H9 (cell line): Measurements from ENCODE around the gene ZNF746. TPM values are rescaled to one million over a fixed set of nuclear protein-coding genes. Genes with fewer than 3 reads are reported as not detected.

ENCODE experiments used
- DNase-seq: peaks from one replicate; pipeline ENCODE4 v3.0.0-alpha.2; 2017
- H2AFZ ChIP-seq: one replicate; pipeline ENCODE4 v1.6.1; 2013; ENCODE audit warnings: mild to moderate bottlenecking, low read length, control low read depth, moderate library complexity
- H2AK5ac ChIP-seq: 2 replicates; pipeline ENCODE4 v1.6.1; 2013; ENCODE audit warnings: low read length, control low read depth, mixed read lengths; ENCODE audit not compliant: insufficient read length
- H2BK120ac ChIP-seq: one replicate; pipeline ENCODE4 v1.6.1; 2013; ENCODE audit warnings: low read depth, mild to moderate bottlenecking, low read length, control low read depth, inconsistent platforms; ENCODE audit not compliant: poor library complexity, severe bottlenecking
- H2BK12ac ChIP-seq: 2 replicates; pipeline ENCODE4 v1.6.1; 2013; ENCODE audit warnings: low read length, control low read depth, mixed read lengths, low read depth; ENCODE audit not compliant: insufficient read length
- H2BK15ac ChIP-seq: 2 replicates; pipeline ENCODE4 v1.6.1; 2013; ENCODE audit warnings: low read depth, low read length, control low read depth
- H2BK20ac ChIP-seq: one replicate; pipeline ENCODE4 v1.6.1; 2013; ENCODE audit warnings: low read depth, mild to moderate bottlenecking, low read length, control low read depth, inconsistent platforms; ENCODE audit not compliant: poor library complexity, severe bottlenecking
- H2BK5ac ChIP-seq: 2 replicates; pipeline ENCODE4 v1.6.1; 2013; ENCODE audit warnings: low read length, control low read depth, mixed read lengths; ENCODE audit not compliant: insufficient read length
- H3K14ac ChIP-seq: 2 replicates; pipeline ENCODE4 v1.6.1; 2013; ENCODE audit warnings: low read length, control low read depth; ENCODE audit not compliant: insufficient read depth
- H3K18ac ChIP-seq: 2 replicates; pipeline ENCODE4 v1.6.1; 2013; ENCODE audit warnings: low read depth, mild to moderate bottlenecking, mixed read lengths, low read length, control low read depth; ENCODE audit not compliant: insufficient read length
- H3K23ac ChIP-seq: 2 replicates; pipeline ENCODE4 v1.6.1; 2013; ENCODE audit warnings: low read length, control low read depth, mixed read lengths, low read depth; ENCODE audit not compliant: insufficient read length
- H3K23me2 ChIP-seq: 2 replicates; pipeline ENCODE4 v1.6.1; 2013; ENCODE audit warnings: low read depth, mild to moderate bottlenecking, mixed read lengths, low read length, control low read depth; ENCODE audit not compliant: insufficient read length, poor library complexity, severe bottlenecking
- H3K27ac ChIP-seq: 2 replicates; pipeline ENCODE4 v1.5.1; 2013; ENCODE audit warnings: low read length, control low read depth, mixed read lengths, low read depth; ENCODE audit not compliant: insufficient read length
- H3K27me3 ChIP-seq: 2 replicates; pipeline ENCODE4 v1.6.1; 2013; ENCODE audit warnings: low read length, control low read depth, inconsistent platforms; ENCODE audit not compliant: insufficient read depth
- H3K4ac ChIP-seq: 2 replicates; pipeline ENCODE4 v1.6.1; 2013; ENCODE audit warnings: low read depth, mild to moderate bottlenecking, control low read depth, inconsistent platforms, low read length, moderate library complexity
- H3K4me1 ChIP-seq: 2 replicates; pipeline ENCODE4 v1.6.1; 2013; ENCODE audit warnings: low read length, control low read depth, inconsistent platforms; ENCODE audit not compliant: insufficient read depth
- H3K4me2 ChIP-seq: 2 replicates; pipeline ENCODE4 v1.6.1; 2013; ENCODE audit warnings: low read length, control low read depth, mixed read lengths; ENCODE audit not compliant: insufficient read length, insufficient read depth
- H3K56ac ChIP-seq: 2 replicates; pipeline ENCODE4 v1.6.1; 2013; ENCODE audit warnings: low read depth, mild to moderate bottlenecking, mixed read lengths, low read length, control low read depth; ENCODE audit not compliant: insufficient read length
- H3K79me1 ChIP-seq: 2 replicates; pipeline ENCODE4 v1.6.1; 2013; ENCODE audit warnings: low read depth, mild to moderate bottlenecking, moderate library complexity, low read length, control low read depth, inconsistent platforms; ENCODE audit not compliant: insufficient read depth, poor library complexity, severe bottlenecking
- H3K79me2 ChIP-seq: 2 replicates; pipeline ENCODE4 v1.6.1; 2013; ENCODE audit warnings: low read length, control low read depth, inconsistent platforms; ENCODE audit not compliant: insufficient read depth
- H3K9ac ChIP-seq: 2 replicates; pipeline ENCODE4 v1.6.1; 2013; ENCODE audit warnings: low read length, control low read depth, mixed read lengths; ENCODE audit not compliant: insufficient read length; ENCODE audit errors: extremely low read depth
- H3K9me3 ChIP-seq: one replicate; pipeline ENCODE4 v1.6.1; 2013; ENCODE audit warnings: low read depth, low read length, inconsistent platforms; ENCODE audit not compliant: control insufficient read depth
- H3T11ph ChIP-seq: one replicate; pipeline ENCODE4 v1.6.1; 2013; ENCODE audit warnings: mild to moderate bottlenecking, low read length, control low read depth, inconsistent platforms
- H4K20me1 ChIP-seq: one replicate; pipeline ENCODE4 v1.6.1; 2013; ENCODE audit not compliant: control insufficient read depth, insufficient read length, insufficient read depth
- H4K5ac ChIP-seq: 2 replicates; pipeline ENCODE4 v1.6.1; 2013; ENCODE audit warnings: low read depth, mild to moderate bottlenecking, mixed read lengths, low read length, control low read depth; ENCODE audit not compliant: insufficient read length
- H4K8ac ChIP-seq: replicated peaks from 2 replicates; pipeline ENCODE4 v1.6.1; 2013; ENCODE audit warnings: low read length, control low read depth, mixed read lengths, low read depth; ENCODE audit not compliant: insufficient read length
- H4K91ac ChIP-seq: 2 replicates; pipeline ENCODE4 v1.6.1; 2013; ENCODE audit warnings: low read depth, mild to moderate bottlenecking, moderate library complexity, mixed read lengths, low read length, control low read depth; ENCODE audit not compliant: insufficient read length
- H3K27ac Mint-ChIP-seq, 3 experiments: 2 replicates in 2 of 3; 3 replicates in 1 of 3; pipeline ENCODE4 v1.8.0; 2020 to 2021; ENCODE audit warnings: mixed read lengths in 3 of 3, mild to moderate bottlenecking in 1 of 3, moderate library complexity in 1 of 3
- H3K27me3 Mint-ChIP-seq: 2 replicates; pipeline ENCODE4 v1.8.0; 2021; ENCODE audit warnings: low read depth, mild to moderate bottlenecking, moderate library complexity, mixed read lengths
- H3K36me3 Mint-ChIP-seq, 3 experiments: 2 replicates in 2 of 3; 3 replicates in 1 of 3; pipeline ENCODE4 v1.8.0; 2020 to 2021; ENCODE audit warnings: low read depth in 3 of 3, mixed read lengths in 3 of 3; ENCODE audit not compliant: insufficient read depth in 1 of 3
- H3K4me1 Mint-ChIP-seq, 2 experiments: 2 replicates each; pipeline ENCODE4 v1.8.0; 2020; ENCODE audit warnings: mixed read lengths in 2 of 2
- H3K4me3 Mint-ChIP-seq, 2 experiments: 2 replicates in 1 of 2; 3 replicates in 1 of 2; pipeline ENCODE4 v1.8.0; 2020 to 2021; ENCODE audit warnings: mild to moderate bottlenecking in 2 of 2, mixed read lengths in 2 of 2, moderate library complexity in 1 of 2
- H3K9me3 Mint-ChIP-seq, 2 experiments: 2 replicates in 1 of 2; 3 replicates in 1 of 2; pipeline ENCODE4 v1.8.0; 2020; ENCODE audit warnings: mild to moderate bottlenecking in 2 of 2, mixed read lengths in 2 of 2, moderate library complexity in 1 of 2
- total RNA-seq: library from RNA; stranded (reverse); gene quantifications from 2 replicates; pipeline ENCODE4 v1.2.1, GENCODE V29; 2021
- TF ChIP-seq, protein P1 (sequence below): fragments of 200-600 bp; sonication (generic); conservative IDR thresholded peaks from 3 replicates; pipeline ENCODE4 v1.8.0; 2021; ENCODE audit warnings: antibody characterized with exemption, mild to moderate bottlenecking

The ZNF746 gene
- total RNA-seq, 1 experiment from 2014 or later, result 26.7 TPM

DNA sequence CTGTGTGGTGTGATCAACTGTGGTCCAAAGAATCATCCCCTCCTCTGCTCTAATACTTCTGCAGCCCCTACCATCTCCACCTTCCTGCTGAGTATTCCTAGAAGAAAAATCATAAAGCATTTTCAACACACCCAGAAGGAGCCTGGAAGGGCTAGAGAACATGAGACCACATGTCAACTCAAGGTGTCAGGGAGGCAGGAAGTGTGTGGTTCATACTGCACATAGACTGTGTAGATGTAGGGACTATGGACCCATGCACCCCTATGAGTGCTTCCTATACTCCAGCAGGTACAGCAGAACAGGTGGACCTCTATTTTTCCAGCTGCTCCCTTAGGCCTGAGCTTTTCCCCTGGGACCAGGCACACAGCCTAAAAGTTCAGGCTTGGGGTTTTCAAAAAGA, 2.6 kb upstream of the ZNF746 start:
- H3K23me2 ChIP-seq, result peaks cover 7% of the 10 kb centered on the region
- no peaks in the 10 kb centered on the region for H3K79me1 ChIP-seq
- no peak overlapping the region for H3K27ac ChIP-seq
- TF ChIP-seq, protein P1, sequence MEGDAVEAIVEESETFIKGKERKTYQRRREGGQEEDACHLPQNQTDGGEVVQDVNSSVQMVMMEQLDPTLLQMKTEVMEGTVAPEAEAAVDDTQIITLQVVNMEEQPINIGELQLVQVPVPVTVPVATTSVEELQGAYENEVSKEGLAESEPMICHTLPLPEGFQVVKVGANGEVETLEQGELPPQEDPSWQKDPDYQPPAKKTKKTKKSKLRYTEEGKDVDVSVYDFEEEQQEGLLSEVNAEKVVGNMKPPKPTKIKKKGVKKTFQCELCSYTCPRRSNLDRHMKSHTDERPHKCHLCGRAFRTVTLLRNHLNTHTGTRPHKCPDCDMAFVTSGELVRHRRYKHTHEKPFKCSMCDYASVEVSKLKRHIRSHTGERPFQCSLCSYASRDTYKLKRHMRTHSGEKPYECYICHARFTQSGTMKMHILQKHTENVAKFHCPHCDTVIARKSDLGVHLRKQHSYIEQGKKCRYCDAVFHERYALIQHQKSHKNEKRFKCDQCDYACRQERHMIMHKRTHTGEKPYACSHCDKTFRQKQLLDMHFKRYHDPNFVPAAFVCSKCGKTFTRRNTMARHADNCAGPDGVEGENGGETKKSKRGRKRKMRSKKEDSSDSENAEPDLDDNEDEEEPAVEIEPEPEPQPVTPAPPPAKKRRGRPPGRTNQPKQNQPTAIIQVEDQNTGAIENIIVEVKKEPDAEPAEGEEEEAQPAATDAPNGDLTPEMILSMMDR, result no peak
- no peak overlapping the region for H2BK12ac ChIP-seq
- peaks cover 4% of the 10 kb centered on the region; the same call in 1 of the 2 replicates for H3K27me3 ChIP-seq
- no peak overlapping the region for H2AFZ ChIP-seq
- no peak overlapping the region for H2BK120ac ChIP-seq
- H3K56ac ChIP-seq, result no peak overlapping the region
- H2BK20ac ChIP-seq, result no peak overlapping the region
- no peak overlapping the region for H3K23ac ChIP-seq
- no peak overlapping the region for H4K5ac ChIP-seq
- no peak overlapping the region for H3K4ac ChIP-seq
- no peaks in the 10 kb centered on the region; the same call in 1 of the 2 replicates for H3K4me1 ChIP-seq
- Mint-ChIP-seq H3K27me3 (peaks cover 50% of the 10 kb centered on the region), H3K36me3 (peaks cover 0 to 2% (median 0%) of the 10 kb centered on the region in 3 experiments; a peak in 3 of 7 replicates), H3K9me3 (peaks cover 3 to 5% of the 10 kb centered on the region in 2 experiments; a peak in 4 of 5 replicates), H3K4me1 (peaks cover 10 to 12% of the 10 kb centered on the region in 2 experiments), H3K4me3 (no peak overlapping the region), H3K27ac (no peak overlapping the region)
- H3K9me3 ChIP-seq, result no peaks in the 10 kb centered on the region
- H3T11ph ChIP-seq, result no peak overlapping the region
- H4K91ac ChIP-seq, result no peak overlapping the region
- H4K8ac ChIP-seq, result no peak overlapping the region
- no peak overlapping the region for H3K4me2 ChIP-seq
- no peaks in the 10 kb centered on the region for H4K20me1 ChIP-seq
- no peak overlapping the region for H2AK5ac ChIP-seq
- H3K9ac ChIP-seq, result no peak overlapping the region
- DNase-seq, result no peak
- H2BK15ac ChIP-seq, result no peak overlapping the region
- no peak overlapping the region for H2BK5ac ChIP-seq
- no peak overlapping the region for H3K18ac ChIP-seq
- H3K79me2 ChIP-seq, result peaks cover 4% of the 10 kb centered on the region; the same call in 1 of the 2 replicates
- no peak overlapping the region for H3K14ac ChIP-seq
